Hepatocyte (in vitro differentiated cells): ENCODE results near the gene GYG1. TPM values are rescaled to one million over a fixed set of nuclear protein-coding genes. Genes with fewer than 3 reads are reported as not detected.

Source experiments
- DNase-seq: peaks from one replicate; pipeline ENCODE4 v3.0.0-alpha.2; 2016; ENCODE audit warnings: low spot score
- H2AFZ ChIP-seq: fragments of 200-600 bp; sonication (generic); 2 replicates; pipeline ENCODE4 v1.6.0; 2016; ENCODE audit warnings: antibody characterized with exemption, mild to moderate bottlenecking
- H3K27ac ChIP-seq: fragments of 200-600 bp; sonication (generic); 2 replicates; pipeline ENCODE4 v1.5.1; 2016; ENCODE audit warnings: mild to moderate bottlenecking
- H3K27me3 ChIP-seq: fragments of 200-600 bp; sonication (generic); 2 replicates; pipeline ENCODE4 v1.6.1; 2016
- H3K36me3 ChIP-seq: fragments of 200-600 bp; sonication (generic); replicated peaks from 2 replicates; pipeline ENCODE4 v1.5.1; 2016; ENCODE audit warnings: low read depth; ENCODE audit not compliant: insufficient read depth
- H3K4me1 ChIP-seq: fragments of 200-600 bp; sonication (generic); 2 replicates; pipeline ENCODE4 v1.5.1; 2016; ENCODE audit warnings: mild to moderate bottlenecking, moderate library complexity; ENCODE audit not compliant: insufficient read depth
- H3K4me2 ChIP-seq: fragments of 200-600 bp; sonication (generic); 2 replicates; pipeline ENCODE4 v1.6.0; 2016
- H3K4me3 ChIP-seq: fragments of 200-600 bp; sonication (generic); 2 replicates; pipeline ENCODE4 v1.5.1; 2016; ENCODE audit warnings: mild to moderate bottlenecking
- H3K79me2 ChIP-seq: fragments of 200-600 bp; sonication (generic); 2 replicates; pipeline ENCODE4 v1.6.0; 2017; ENCODE audit warnings: mild to moderate bottlenecking
- H3K9me2 ChIP-seq: fragments of 200-600 bp; sonication (generic); replicated peaks from 2 replicates; pipeline ENCODE4 v1.6.0; 2017; ENCODE audit warnings: mild to moderate bottlenecking; ENCODE audit not compliant: insufficient read depth
- H3K9me3 ChIP-seq: fragments of 200-600 bp; sonication (generic); 2 replicates; pipeline ENCODE4 v1.5.1; 2016; ENCODE audit warnings: low read depth, mild to moderate bottlenecking
- H4K20me1 ChIP-seq: fragments of 200-600 bp; sonication (generic); 2 replicates; pipeline ENCODE4 v1.6.0; 2016; ENCODE audit warnings: mild to moderate bottlenecking; ENCODE audit not compliant: insufficient read depth, poor library complexity, severe bottlenecking
- CTCF ChIP-seq: fragments of 200-600 bp; sonication (generic); IDR thresholded peaks from 2 replicates; pipeline ENCODE4 v1.5.1; 2016; ENCODE audit warnings: antibody characterized with exemption, mild to moderate bottlenecking; ENCODE audit not compliant: poor library complexity
- EZH2 ChIP-seq: fragments of 200-600 bp; sonication (generic); IDR thresholded peaks from 2 replicates; pipeline ENCODE4 v1.6.1; 2016; ENCODE audit warnings: antibody characterized with exemption, mild to moderate bottlenecking, borderline replicate concordance
- EZH2phosphoT487 ChIP-seq: fragments of 200-600 bp; sonication (generic); IDR thresholded peaks from one replicate; pipeline ENCODE4 v1.6.1; 2018; ENCODE audit warnings: antibody characterized with exemption, mild to moderate bottlenecking, low read depth, moderate library complexity; ENCODE audit not compliant: unreplicated experiment, severe bottlenecking
- WGBS: methylation state at CpG from one replicate; pipeline ENCODE4 v1.1.6; 2016; ENCODE audit warnings: low lambda C conversion rate; ENCODE audit errors: missing lambda C conversion rate; 5-methylcytosine and 5-hydroxymethylcytosine counted together
- polyA plus RNA-seq: library from polyadenylated mRNA; unstranded; fragments of >200 nt; fragmentation: Nextera tagmentation; extraction: Ambion mirVana; gene quantifications from 2 replicates; pipeline ENCODE4 v1.2.1, GENCODE V29; 2016
- total RNA-seq: library from RNA; depleted of rRNA; stranded (reverse); fragments of >200 nt; gene quantifications from 2 replicates; pipeline ENCODE4 v1.2.3, GENCODE V29; 2014

The GYG1 gene
- total and polyA plus RNA-seq, 2 experiments from 2014 or later = 26.2 to 50.3 TPM

GRCh38 chr3:149019580-149019979, 28.2 kb downstream of the GYG1 start:
- H3K4me2 ChIP-seq = no peak overlapping the region

GRCh38 chr3:149020196-149020838, 29.0 kb downstream of the GYG1 start:
- Histone ChIP-seq H3K9me2 (no peaks in the 10 kb centered on the region), H4K20me1 (no peaks in the 10 kb centered on the region), H3K4me3 (no peak overlapping the region), H3K27ac (no peak overlapping the region), H2AFZ (no peak overlapping the region), H3K27me3 (no peaks in the 10 kb centered on the region), H3K36me3 (peaks cover 9% of the 10 kb centered on the region), H3K79me2 (no peaks in the 10 kb centered on the region), H3K9me3 (peaks cover 6% of the 10 kb centered on the region), H3K4me1 (no peaks in the 10 kb centered on the region), H3K4me2 (no peak overlapping the region)
- DNase-seq = no peak
- WGBS = 88% methylated on average over 3 of the region's 3 CpGs
- TF ChIP-seq EZH2 (no peak), EZH2phosphoT487 (no peak), CTCF (no peak)

More at GRCh38 chr3:149019580-149019979, 28.2 kb downstream of the GYG1 start:
- no peaks in the 10 kb centered on the region for H3K4me1 ChIP-seq
- TF ChIP-seq CTCF = no peak
- TF ChIP-seq EZH2phosphoT487 = no peak
- TF ChIP-seq EZH2 = no peak
- H3K27ac ChIP-seq = no peak overlapping the region
- H3K4me3 ChIP-seq = no peak overlapping the region
- H3K27me3 ChIP-seq = no peaks in the 10 kb centered on the region
- peaks cover 2% of the 10 kb centered on the region for H3K9me3 ChIP-seq
- DNase-seq = no peak
- no peaks in the 10 kb centered on the region for H3K9me2 ChIP-seq
- H2AFZ ChIP-seq = no peak overlapping the region
- no peaks in the 10 kb centered on the region for H3K79me2 ChIP-seq
- no peaks in the 10 kb centered on the region for H4K20me1 ChIP-seq
- peaks cover 2% of the 10 kb centered on the region for H3K36me3 ChIP-seq
- WGBS = 96% methylated on average over 4 of the region's 4 CpGs

GRCh38 chr3:149020839-149021252, 29.5 kb downstream of the GYG1 start:
- H3K27ac ChIP-seq = no peak overlapping the region
- H3K9me2 ChIP-seq = no peaks in the 10 kb centered on the region
- no peaks in the 10 kb centered on the region for H4K20me1 ChIP-seq
- no peaks in the 10 kb centered on the region for H3K27me3 ChIP-seq
- H3K36me3 ChIP-seq = peaks cover 9% of the 10 kb centered on the region
- H3K9me3 ChIP-seq = peaks cover 6% of the 10 kb centered on the region
- no peak overlapping the region for H3K4me3 ChIP-seq
- H3K4me1 ChIP-seq = no peaks in the 10 kb centered on the region
- H2AFZ ChIP-seq = no peak overlapping the region
- no peaks in the 10 kb centered on the region for H3K79me2 ChIP-seq
- 90% methylated on average over 4 of the region's 4 CpGs for WGBS
- no peak for TF ChIP-seq EZH2
- TF ChIP-seq CTCF = no peak
- no peak for TF ChIP-seq EZH2phosphoT487
- H3K4me2 ChIP-seq = no peak overlapping the region
- DNase-seq = no peak

- DNase-seq = no peak
- Histone ChIP-seq H3K27me3 (no peaks in the 10 kb centered on the region), H3K9me3 (peaks cover 6% of the 10 kb centered on the region), H3K36me3 (peaks cover 9% of the 10 kb centered on the region), H3K4me2 (no peak overlapping the region), H4K20me1 (no peaks in the 10 kb centered on the region), H3K27ac (no peak overlapping the region), H2AFZ (no peak overlapping the region), H3K9me2 (no peaks in the 10 kb centered on the region), H3K4me1 (no peaks in the 10 kb centered on the region), H3K79me2 (no peaks in the 10 kb centered on the region), H3K4me3 (no peak overlapping the region)
- TF ChIP-seq EZH2 (no peak), CTCF (no peak), EZH2phosphoT487 (no peak)
- WGBS = 68% methylated on average over 1 of the region's 1 CpG
Observed at GRCh38 chr3:149021830-149022229, 30.5 kb downstream of the GYG1 start.
